Kidney (tissue), 14 donors: ENCODE data around the gene SYVN1. TPM values are rescaled to one million over a fixed set of nuclear protein-coding genes. Genes with fewer than 3 reads are reported as not detected.
"Not testable (repeated sequence)": the region's sequence is repeated elsewhere in the genome, so short reads cannot be mapped to it uniquely, and the experiment has no call there.

Experiments
- DNase-seq, 5 donors: peaks; one replicate each; pipeline ENCODE4 v3.0.0-alpha.2; 2013 to 2020
- FAIRE-seq: peaks from 2 replicates; lab custom pipeline; 2012; peaks lifted over from hg19 to GRCh38; lab: Jason Lieb, UNC
- H3K27ac ChIP-seq, 2 donors: one replicate each; pipeline ENCODE4 v1.7.0; 2013; ENCODE audit warnings: low read depth in 2 of 2, low read length in 2 of 2, inconsistent platforms in 1 of 2
- H3K27me3 ChIP-seq: one replicate; pipeline ENCODE4 v1.7.1; 2013; ENCODE audit warnings: low read length, inconsistent platforms; ENCODE audit not compliant: control insufficient read depth, insufficient read depth
- H3K36me3 ChIP-seq, 3 donors: one replicate each; pipeline versions ENCODE4 v1.7.0 to v1.7.1; 2013; ENCODE audit warnings: low read length in 3 of 3, control low read depth in 1 of 3, inconsistent platforms in 1 of 3; ENCODE audit not compliant: insufficient read depth in 3 of 3, control insufficient read depth in 2 of 3
- H3K4me1 ChIP-seq, 3 donors: one replicate each; pipeline versions ENCODE4 v1.7.0 to v1.7.1; 2013; ENCODE audit warnings: low read length in 3 of 3, inconsistent platforms in 1 of 3, low read depth in 1 of 3; ENCODE audit not compliant: control insufficient read depth in 2 of 3, insufficient read depth in 2 of 3
- H3K4me3 ChIP-seq, 3 donors: one replicate each; pipeline versions ENCODE4 v1.7.0 to v1.8.1; 2013; ENCODE audit warnings: low read length in 3 of 3, control low read depth in 1 of 3, inconsistent platforms in 1 of 3
- H3K9ac ChIP-seq, 3 donors: one replicate each; pipeline versions ENCODE4 v1.7.0 to v1.7.1; 2013; ENCODE audit warnings: low read length in 3 of 3, control low read depth in 1 of 3, inconsistent platforms in 1 of 3
- H3K9me3 ChIP-seq, 3 donors: one replicate each; pipeline versions ENCODE4 v1.7.0 to v1.7.1; 2013; ENCODE audit warnings: low read length in 3 of 3, control low read depth in 1 of 3, inconsistent platforms in 1 of 3; ENCODE audit not compliant: control insufficient read depth in 2 of 3, insufficient read depth in 1 of 3
- intact Hi-C: fragments of 100-400 bp; cut with DNase I; formaldehyde crosslinking; loops from one replicate; pipeline ENCODE4 v1.11.1; 2022
- polyA plus RNA-seq: library from polyadenylated mRNA; stranded (reverse); fragments of 350-450 nt; fragmentation: Illumina TruSeq; extraction: RNeasy Lipid Tissue Mini Kit (QIAGEN cat#74804); gene quantifications from one replicate; pipeline ENCODE4 v1.2.3, GENCODE V29; 2014; ENCODE audit warnings: low read depth, low replicate concordance; ENCODE audit not compliant: insufficient read depth
- total RNA-seq: library from RNA; stranded (reverse); fragmentation: NEBNext Ultra II Directional; extraction: Animal tissue kit (Norgen Biotek cat#: 25700); gene quantifications from one replicate; pipeline ENCODE4 v1.2.1, GENCODE V29; 2021
- TF ChIP-seq, protein P1 (sequence below): IDR thresholded peaks from 3 replicates; pipeline ENCODE4 v1.5.1; 2012; ENCODE audit warnings: mild to moderate bottlenecking, moderate library complexity, borderline replicate concordance; ENCODE audit not compliant: insufficient read depth; ENCODE audit errors: extremely low read depth
- donor health status: control.
- donor health status: control.
- donor health status: control.
- donor health status: control.
- donor health status: control.
- donor health status: DM: yes; HTN: yes; CAD: no.
- donor health status: Normal renal cell carcinoma (clear cell type).

The SYVN1 gene
- total and polyA plus RNA-seq, 2 donors from 2014 or later = 21.2 to 69.8 TPM

GRCh38 chr11:65182258-65183170 lies 48.2 kb upstream of the SYVN1 start:
- DNase-seq (peak; percentile 64 to 87 (median 66)), FAIRE-seq (no peak)
- H3K4me3 ChIP-seq = peak overlapping the region; percentile 61 to 85 (median 72)

DNA sequence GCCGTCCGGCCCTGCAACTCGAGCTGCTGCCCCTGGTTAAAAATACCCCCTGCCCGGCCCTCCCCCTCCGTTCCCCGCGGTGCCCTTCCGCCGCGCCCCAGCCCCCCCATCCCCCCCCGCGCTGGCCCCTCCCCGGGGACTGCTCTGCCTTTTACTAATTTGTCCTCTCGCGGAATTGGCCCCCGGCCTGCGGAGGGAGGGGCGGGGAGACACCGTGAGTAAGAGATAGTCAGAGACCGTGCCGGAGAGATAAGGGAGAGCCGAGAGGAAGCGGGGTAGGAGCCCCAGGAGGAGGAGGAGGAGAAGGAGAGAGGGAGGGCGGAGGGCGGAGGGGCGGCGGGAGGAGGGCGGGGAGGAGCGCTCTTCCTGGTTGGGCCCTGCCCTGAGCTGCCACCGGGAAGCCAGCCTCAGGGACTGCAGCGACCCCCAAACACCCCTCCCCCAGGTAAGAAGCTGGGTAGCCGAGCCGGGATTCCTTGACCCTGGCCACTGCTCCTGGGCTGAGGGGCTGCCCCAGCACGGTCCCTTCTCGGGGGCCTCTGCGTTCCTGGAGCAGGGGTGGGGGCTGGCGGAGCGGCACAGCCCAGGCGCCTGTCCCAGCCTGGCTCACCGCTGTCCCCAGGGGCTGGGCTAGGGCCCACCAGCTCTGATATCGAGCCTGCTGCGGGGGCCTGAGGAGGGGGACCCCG lies 47.4 kb upstream of the SYVN1 start, which contains the start of gene CAPN1:
TSS of gene CAPN1 (plus strand) at position 360 of the 689 bp plus-strand sequence. CDS start 774 bp downstream, outside the sequence.
- TF ChIP-seq, protein P1, sequence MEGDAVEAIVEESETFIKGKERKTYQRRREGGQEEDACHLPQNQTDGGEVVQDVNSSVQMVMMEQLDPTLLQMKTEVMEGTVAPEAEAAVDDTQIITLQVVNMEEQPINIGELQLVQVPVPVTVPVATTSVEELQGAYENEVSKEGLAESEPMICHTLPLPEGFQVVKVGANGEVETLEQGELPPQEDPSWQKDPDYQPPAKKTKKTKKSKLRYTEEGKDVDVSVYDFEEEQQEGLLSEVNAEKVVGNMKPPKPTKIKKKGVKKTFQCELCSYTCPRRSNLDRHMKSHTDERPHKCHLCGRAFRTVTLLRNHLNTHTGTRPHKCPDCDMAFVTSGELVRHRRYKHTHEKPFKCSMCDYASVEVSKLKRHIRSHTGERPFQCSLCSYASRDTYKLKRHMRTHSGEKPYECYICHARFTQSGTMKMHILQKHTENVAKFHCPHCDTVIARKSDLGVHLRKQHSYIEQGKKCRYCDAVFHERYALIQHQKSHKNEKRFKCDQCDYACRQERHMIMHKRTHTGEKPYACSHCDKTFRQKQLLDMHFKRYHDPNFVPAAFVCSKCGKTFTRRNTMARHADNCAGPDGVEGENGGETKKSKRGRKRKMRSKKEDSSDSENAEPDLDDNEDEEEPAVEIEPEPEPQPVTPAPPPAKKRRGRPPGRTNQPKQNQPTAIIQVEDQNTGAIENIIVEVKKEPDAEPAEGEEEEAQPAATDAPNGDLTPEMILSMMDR = no peak
- Histone ChIP-seq H3K4me3 (peak within 1 kb of the TSS; percentile 76 to 85 (median 77)), H3K27me3 (no peaks in the 10 kb centered on the region), H3K36me3 (peaks cover 0 to 13% (median 3%) of the 10 kb centered on the region in 3 donors), H3K9me3 (no peaks in the 10 kb centered on the region), H3K27ac (peak within 1 kb of the TSS; percentile 89 to 91), H3K9ac (peak within 1 kb of the TSS; percentile 45 to 94 (median 74)), H3K4me1 (peaks cover 0 to 19% (median 0%) of the 10 kb centered on the region in 3 donors)
- DNase-seq (peak; percentile 78 to 94 (median 85)), FAIRE-seq (no peak)
- intact Hi-C loops = no loop called here

More at GRCh38 chr11:65182258-65183170, 48.2 kb upstream of the SYVN1 start:
- peaks cover 0 to 14% (median 8%) of the 10 kb centered on the region in 3 donors for H3K36me3 ChIP-seq
- H3K9me3 ChIP-seq = no peaks in the 10 kb centered on the region
- H3K4me1 ChIP-seq = peaks cover 0 to 19% (median 0%) of the 10 kb centered on the region in 3 donors
- intact Hi-C loops = no loop called here
- TF ChIP-seq, protein P1 = no peak
- peak overlapping the region; percentile 33 to 94 (median 74) for H3K9ac ChIP-seq
- no peaks in the 10 kb centered on the region for H3K27me3 ChIP-seq
- H3K27ac ChIP-seq = peak overlapping the region; percentile 89 to 91

GRCh38 chr11:65180877-65181568 lies 46.7 kb upstream of the SYVN1 start:
- FAIRE-seq (no peak), DNase-seq (peak; percentile 89 to 91 (median 90))
- peak overlapping the region; percentile 74 to 81 for H3K27ac ChIP-seq
- TF ChIP-seq, protein P1 = peak; percentile 46
- intact Hi-C loops = no loop called here
- H3K4me1 ChIP-seq = peaks cover 0 to 19% (median 0%) of the 10 kb centered on the region in 3 donors
- peaks cover 0 to 7% (median 0%) of the 10 kb centered on the region in 3 donors for H3K36me3 ChIP-seq
- H3K9me3 ChIP-seq = no peaks in the 10 kb centered on the region
- peak overlapping the region; percentile 76 to 85 (median 77) for H3K4me3 ChIP-seq
- H3K27me3 ChIP-seq = no peaks in the 10 kb centered on the region
- peak overlapping the region; percentile 37 to 84 (median 45) for H3K9ac ChIP-seq

- H3K9me3 ChIP-seq, H3K36me3 ChIP-seq, H3K27me3 ChIP-seq, intact Hi-C loops, H3K4me3 ChIP-seq, H3K9ac ChIP-seq, FAIRE-seq, H3K27ac ChIP-seq, H3K4me1 ChIP-seq: not testable (repeated sequence)
- peak in 1 of 5 donors; percentile 12 for DNase-seq
Measured at GRCh38 chr11:65174571-65175010, 40.3 kb upstream of the SYVN1 start.
